H9 (cell line): ENCODE measurements around the gene KCNH2. TPM values are rescaled to one million over a fixed set of nuclear protein-coding genes. Genes with fewer than 3 reads are reported as not detected.

Source experiments
- DNase-seq: peaks from one replicate; pipeline ENCODE4 v3.0.0-alpha.2; 2017
- H2AFZ ChIP-seq: one replicate; pipeline ENCODE4 v1.6.1; 2013; ENCODE audit warnings: mild to moderate bottlenecking, low read length, control low read depth, moderate library complexity
- H2AK5ac ChIP-seq: 2 replicates; pipeline ENCODE4 v1.6.1; 2013; ENCODE audit warnings: low read length, control low read depth, mixed read lengths; ENCODE audit not compliant: insufficient read length
- H2BK120ac ChIP-seq: one replicate; pipeline ENCODE4 v1.6.1; 2013; ENCODE audit warnings: low read depth, mild to moderate bottlenecking, low read length, control low read depth, inconsistent platforms; ENCODE audit not compliant: poor library complexity, severe bottlenecking
- H2BK12ac ChIP-seq: 2 replicates; pipeline ENCODE4 v1.6.1; 2013; ENCODE audit warnings: low read length, control low read depth, mixed read lengths, low read depth; ENCODE audit not compliant: insufficient read length
- H2BK15ac ChIP-seq: 2 replicates; pipeline ENCODE4 v1.6.1; 2013; ENCODE audit warnings: low read depth, low read length, control low read depth
- H2BK20ac ChIP-seq: one replicate; pipeline ENCODE4 v1.6.1; 2013; ENCODE audit warnings: low read depth, mild to moderate bottlenecking, low read length, control low read depth, inconsistent platforms; ENCODE audit not compliant: poor library complexity, severe bottlenecking
- H2BK5ac ChIP-seq: 2 replicates; pipeline ENCODE4 v1.6.1; 2013; ENCODE audit warnings: low read length, control low read depth, mixed read lengths; ENCODE audit not compliant: insufficient read length
- H3K14ac ChIP-seq: 2 replicates; pipeline ENCODE4 v1.6.1; 2013; ENCODE audit warnings: low read length, control low read depth; ENCODE audit not compliant: insufficient read depth
- H3K18ac ChIP-seq: 2 replicates; pipeline ENCODE4 v1.6.1; 2013; ENCODE audit warnings: low read depth, mild to moderate bottlenecking, mixed read lengths, low read length, control low read depth; ENCODE audit not compliant: insufficient read length
- H3K23ac ChIP-seq: 2 replicates; pipeline ENCODE4 v1.6.1; 2013; ENCODE audit warnings: low read length, control low read depth, mixed read lengths, low read depth; ENCODE audit not compliant: insufficient read length
- H3K23me2 ChIP-seq: 2 replicates; pipeline ENCODE4 v1.6.1; 2013; ENCODE audit warnings: low read depth, mild to moderate bottlenecking, mixed read lengths, low read length, control low read depth; ENCODE audit not compliant: insufficient read length, poor library complexity, severe bottlenecking
- H3K27ac ChIP-seq: 2 replicates; pipeline ENCODE4 v1.5.1; 2013; ENCODE audit warnings: low read length, control low read depth, mixed read lengths, low read depth; ENCODE audit not compliant: insufficient read length
- H3K27me3 ChIP-seq: 2 replicates; pipeline ENCODE4 v1.6.1; 2013; ENCODE audit warnings: low read length, control low read depth, inconsistent platforms; ENCODE audit not compliant: insufficient read depth
- H3K4ac ChIP-seq: 2 replicates; pipeline ENCODE4 v1.6.1; 2013; ENCODE audit warnings: low read depth, mild to moderate bottlenecking, control low read depth, inconsistent platforms, low read length, moderate library complexity
- H3K4me1 ChIP-seq: 2 replicates; pipeline ENCODE4 v1.6.1; 2013; ENCODE audit warnings: low read length, control low read depth, inconsistent platforms; ENCODE audit not compliant: insufficient read depth
- H3K4me2 ChIP-seq: 2 replicates; pipeline ENCODE4 v1.6.1; 2013; ENCODE audit warnings: low read length, control low read depth, mixed read lengths; ENCODE audit not compliant: insufficient read length, insufficient read depth
- H3K56ac ChIP-seq: 2 replicates; pipeline ENCODE4 v1.6.1; 2013; ENCODE audit warnings: low read depth, mild to moderate bottlenecking, mixed read lengths, low read length, control low read depth; ENCODE audit not compliant: insufficient read length
- H3K79me1 ChIP-seq: 2 replicates; pipeline ENCODE4 v1.6.1; 2013; ENCODE audit warnings: low read depth, mild to moderate bottlenecking, moderate library complexity, low read length, control low read depth, inconsistent platforms; ENCODE audit not compliant: insufficient read depth, poor library complexity, severe bottlenecking
- H3K79me2 ChIP-seq: 2 replicates; pipeline ENCODE4 v1.6.1; 2013; ENCODE audit warnings: low read length, control low read depth, inconsistent platforms; ENCODE audit not compliant: insufficient read depth
- H3K9ac ChIP-seq: 2 replicates; pipeline ENCODE4 v1.6.1; 2013; ENCODE audit warnings: low read length, control low read depth, mixed read lengths; ENCODE audit not compliant: insufficient read length; ENCODE audit errors: extremely low read depth
- H3K9me3 ChIP-seq: one replicate; pipeline ENCODE4 v1.6.1; 2013; ENCODE audit warnings: low read depth, low read length, inconsistent platforms; ENCODE audit not compliant: control insufficient read depth
- H3T11ph ChIP-seq: one replicate; pipeline ENCODE4 v1.6.1; 2013; ENCODE audit warnings: mild to moderate bottlenecking, low read length, control low read depth, inconsistent platforms
- H4K20me1 ChIP-seq: one replicate; pipeline ENCODE4 v1.6.1; 2013; ENCODE audit not compliant: control insufficient read depth, insufficient read length, insufficient read depth
- H4K5ac ChIP-seq: 2 replicates; pipeline ENCODE4 v1.6.1; 2013; ENCODE audit warnings: low read depth, mild to moderate bottlenecking, mixed read lengths, low read length, control low read depth; ENCODE audit not compliant: insufficient read length
- H4K8ac ChIP-seq: replicated peaks from 2 replicates; pipeline ENCODE4 v1.6.1; 2013; ENCODE audit warnings: low read length, control low read depth, mixed read lengths, low read depth; ENCODE audit not compliant: insufficient read length
- H4K91ac ChIP-seq: 2 replicates; pipeline ENCODE4 v1.6.1; 2013; ENCODE audit warnings: low read depth, mild to moderate bottlenecking, moderate library complexity, mixed read lengths, low read length, control low read depth; ENCODE audit not compliant: insufficient read length
- H3K27ac Mint-ChIP-seq, 3 experiments: 2 replicates in 2 of 3; 3 replicates in 1 of 3; pipeline ENCODE4 v1.8.0; 2020 to 2021; ENCODE audit warnings: mixed read lengths in 3 of 3, mild to moderate bottlenecking in 1 of 3, moderate library complexity in 1 of 3
- H3K27me3 Mint-ChIP-seq: 2 replicates; pipeline ENCODE4 v1.8.0; 2021; ENCODE audit warnings: low read depth, mild to moderate bottlenecking, moderate library complexity, mixed read lengths
- H3K36me3 Mint-ChIP-seq, 3 experiments: 2 replicates in 2 of 3; 3 replicates in 1 of 3; pipeline ENCODE4 v1.8.0; 2020 to 2021; ENCODE audit warnings: low read depth in 3 of 3, mixed read lengths in 3 of 3; ENCODE audit not compliant: insufficient read depth in 1 of 3
- H3K4me1 Mint-ChIP-seq, 2 experiments: 2 replicates each; pipeline ENCODE4 v1.8.0; 2020; ENCODE audit warnings: mixed read lengths in 2 of 2
- H3K4me3 Mint-ChIP-seq, 2 experiments: 2 replicates in 1 of 2; 3 replicates in 1 of 2; pipeline ENCODE4 v1.8.0; 2020 to 2021; ENCODE audit warnings: mild to moderate bottlenecking in 2 of 2, mixed read lengths in 2 of 2, moderate library complexity in 1 of 2
- H3K9me3 Mint-ChIP-seq, 2 experiments: 2 replicates in 1 of 2; 3 replicates in 1 of 2; pipeline ENCODE4 v1.8.0; 2020; ENCODE audit warnings: mild to moderate bottlenecking in 2 of 2, mixed read lengths in 2 of 2, moderate library complexity in 1 of 2
- CTCF ChIP-seq: fragments of 200-600 bp; sonication (generic); conservative IDR thresholded peaks from 3 replicates; pipeline ENCODE4 v1.8.0; 2021; ENCODE audit warnings: antibody characterized with exemption, mild to moderate bottlenecking
- WGBS: extraction: QIAGEN DNeasy Blood & Tissue Kit; methylation state at CpG from one replicate; pipeline ENCODE4 v1.1.7; 2013; ENCODE audit warnings: missing lambda C conversion rate, low lambda C conversion rate, mixed read lengths; ENCODE audit not compliant: insufficient read length; ENCODE audit errors: extremely low coverage; 5-methylcytosine and 5-hydroxymethylcytosine counted together
- total RNA-seq: library from RNA; stranded (reverse); gene quantifications from 2 replicates; pipeline ENCODE4 v1.2.1, GENCODE V29; 2021

The KCNH2 gene
- total RNA-seq, 1 experiment from 2014 or later = 4.5 TPM

DNA sequence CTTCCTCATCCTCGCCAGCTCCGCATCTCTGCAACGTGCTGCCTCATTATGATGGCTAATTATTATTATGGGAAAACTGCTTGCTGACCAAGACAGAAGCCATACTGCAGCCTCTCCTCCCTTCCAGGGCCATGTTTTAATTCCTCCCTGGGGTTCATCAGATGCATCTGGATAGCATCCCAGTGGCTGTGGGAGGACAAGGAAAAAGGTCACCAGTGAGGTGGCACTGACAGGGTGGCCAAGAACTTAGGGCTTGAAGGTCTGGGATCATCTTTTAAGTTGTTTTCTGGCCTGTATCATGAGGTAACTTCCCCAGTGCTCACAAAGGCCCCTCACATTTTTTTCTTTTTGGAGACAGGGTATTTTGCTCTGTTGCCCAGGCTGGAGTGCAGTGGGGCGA lies 39.6 kb downstream of the KCNH2 start:
- H3T11ph ChIP-seq = no peak overlapping the region
- H2BK15ac ChIP-seq = no peak overlapping the region
- H3K79me2 ChIP-seq = 0 out of 2 replicates have a peak, but pooled peaks cover 1% of the 10 kb centered on the region
- H3K18ac ChIP-seq = no peak overlapping the region
- H3K36me3 Mint-ChIP-seq = no peaks in the 10 kb centered on the region
- H3K27ac ChIP-seq = no peak overlapping the region
- no peaks in the 10 kb centered on the region for H3K23me2 ChIP-seq
- H2BK120ac ChIP-seq = no peak overlapping the region
- WGBS = no CpG with 5 or more reads among the region's 4 CpGs
- DNase-seq = no peak
- no peak overlapping the region for H4K5ac ChIP-seq
- no peak overlapping the region for H4K8ac ChIP-seq
- no peaks in the 10 kb centered on the region for H3K4me1 ChIP-seq
- no peaks in the 10 kb centered on the region for H3K9me3 Mint-ChIP-seq
- H4K20me1 ChIP-seq = no peaks in the 10 kb centered on the region
- H4K91ac ChIP-seq = no peak overlapping the region
- TF ChIP-seq CTCF = no peak
- no peak overlapping the region for H2BK12ac ChIP-seq
- no peak overlapping the region for H3K27ac Mint-ChIP-seq
- no peak overlapping the region for H3K23ac ChIP-seq
- no peak overlapping the region for H3K4me3 Mint-ChIP-seq
- H3K4me2 ChIP-seq = no peak overlapping the region
- peaks cover 15% of the 10 kb centered on the region for H3K27me3 Mint-ChIP-seq
- no peaks in the 10 kb centered on the region for H3K9me3 ChIP-seq
- no peak overlapping the region for H2AK5ac ChIP-seq
- no peaks in the 10 kb centered on the region for H3K79me1 ChIP-seq
- no peak overlapping the region for H3K9ac ChIP-seq
- no peak overlapping the region for H2AFZ ChIP-seq
- no peak overlapping the region for H2BK20ac ChIP-seq
- peaks cover 6% of the 10 kb centered on the region in 2 experiments; a peak in 3 of 4 replicates for H3K4me1 Mint-ChIP-seq
- no peak overlapping the region for H3K4ac ChIP-seq
- H2BK5ac ChIP-seq = no peak overlapping the region
- H3K56ac ChIP-seq = no peak overlapping the region
- no peaks in the 10 kb centered on the region for H3K27me3 ChIP-seq
- H3K14ac ChIP-seq = no peak overlapping the region
